ENCODE results near the gene PAN3.
A peak's percentile ranks its signal among the peaks of the same experiment; 100 is the strongest.

Gene PAN3

DNA sequence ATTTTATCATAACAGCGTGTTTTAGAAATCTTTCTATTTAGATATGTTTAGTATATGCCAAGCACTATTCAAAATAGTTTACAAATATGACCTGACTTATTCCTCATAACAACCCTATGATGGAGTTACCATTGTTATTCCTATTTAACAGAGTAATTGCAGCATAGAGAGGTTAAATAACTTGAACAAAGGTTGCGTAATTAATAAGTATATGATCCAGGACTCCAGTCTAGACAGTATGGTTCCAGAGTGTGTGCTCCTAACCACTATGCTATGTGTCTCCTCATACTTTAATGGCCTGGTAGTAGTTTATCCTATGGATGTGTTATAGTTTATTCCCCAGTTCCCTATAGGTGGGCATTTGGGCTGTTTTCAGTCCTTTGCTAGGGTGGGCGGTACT is 145.3 kb downstream of the PAN3 start:
- H3K4me3 ChIP-seq (ENCODE audit: low read depth, low read length) = no peak overlapping the region
- TF ChIP-seq, protein P1, sequence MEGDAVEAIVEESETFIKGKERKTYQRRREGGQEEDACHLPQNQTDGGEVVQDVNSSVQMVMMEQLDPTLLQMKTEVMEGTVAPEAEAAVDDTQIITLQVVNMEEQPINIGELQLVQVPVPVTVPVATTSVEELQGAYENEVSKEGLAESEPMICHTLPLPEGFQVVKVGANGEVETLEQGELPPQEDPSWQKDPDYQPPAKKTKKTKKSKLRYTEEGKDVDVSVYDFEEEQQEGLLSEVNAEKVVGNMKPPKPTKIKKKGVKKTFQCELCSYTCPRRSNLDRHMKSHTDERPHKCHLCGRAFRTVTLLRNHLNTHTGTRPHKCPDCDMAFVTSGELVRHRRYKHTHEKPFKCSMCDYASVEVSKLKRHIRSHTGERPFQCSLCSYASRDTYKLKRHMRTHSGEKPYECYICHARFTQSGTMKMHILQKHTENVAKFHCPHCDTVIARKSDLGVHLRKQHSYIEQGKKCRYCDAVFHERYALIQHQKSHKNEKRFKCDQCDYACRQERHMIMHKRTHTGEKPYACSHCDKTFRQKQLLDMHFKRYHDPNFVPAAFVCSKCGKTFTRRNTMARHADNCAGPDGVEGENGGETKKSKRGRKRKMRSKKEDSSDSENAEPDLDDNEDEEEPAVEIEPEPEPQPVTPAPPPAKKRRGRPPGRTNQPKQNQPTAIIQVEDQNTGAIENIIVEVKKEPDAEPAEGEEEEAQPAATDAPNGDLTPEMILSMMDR (conservative IDR thresholded peaks at IDR 0.05; ENCODE audit: low read depth, low read length) = no peak
- DNase-seq (ENCODE audit: low read depth) = no peak

DNA sequence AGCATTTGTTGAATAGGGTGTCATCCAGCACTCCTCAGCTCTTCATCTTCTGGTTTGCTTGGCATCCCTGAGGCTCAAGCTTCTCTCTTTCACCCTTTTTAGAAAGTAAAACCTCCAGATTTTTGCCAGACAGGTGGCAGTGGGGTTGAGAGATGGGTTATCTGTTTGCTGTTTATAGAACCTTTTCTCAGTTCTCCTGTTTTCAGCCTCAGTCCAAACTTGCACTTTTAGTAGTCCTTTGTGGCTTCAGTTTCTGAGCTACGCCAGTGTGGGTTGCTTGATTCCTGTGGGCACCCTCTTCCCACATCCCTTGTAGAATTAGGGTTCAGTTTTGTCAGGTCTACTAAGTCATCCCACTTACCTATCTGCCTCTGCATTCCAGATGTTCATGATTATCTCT is 147.9 kb downstream of the PAN3 start:
- TF ChIP-seq, protein P1 (conservative IDR thresholded peaks at IDR 0.05; ENCODE audit: low read depth, low read length) = no peak
- H3K4me3 ChIP-seq (ENCODE audit: low read depth, low read length) = no peak overlapping the region
- no peak for DNase-seq (ENCODE audit: low read depth)

DNA sequence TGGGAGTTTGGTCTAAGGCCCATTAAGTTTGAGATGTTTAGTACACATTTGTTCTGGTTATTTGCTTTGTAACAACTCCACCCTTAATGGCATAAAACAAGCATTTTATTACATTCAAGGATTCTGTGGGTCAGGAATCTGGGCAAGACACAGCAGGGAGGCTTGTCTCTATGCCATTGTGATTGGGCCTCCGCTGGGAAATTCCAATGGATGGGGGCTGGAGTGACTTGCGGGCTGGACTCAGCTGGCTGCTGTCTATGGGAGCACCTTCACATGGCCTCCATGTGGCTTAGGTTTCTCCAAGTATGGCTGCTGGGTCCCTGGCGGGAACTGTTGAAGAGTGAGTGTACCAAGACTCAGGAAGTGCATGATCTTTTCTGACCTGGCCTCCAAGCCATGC is 159.0 kb downstream of the PAN3 start:
- TF ChIP-seq, protein P1 (conservative IDR thresholded peaks at IDR 0.05; ENCODE audit: low read depth, low read length) = no peak
- H3K4me3 ChIP-seq (ENCODE audit: low read depth, low read length) = no peak overlapping the region
- DNase-seq (ENCODE audit: low read depth) = peak; percentile 75

DNA sequence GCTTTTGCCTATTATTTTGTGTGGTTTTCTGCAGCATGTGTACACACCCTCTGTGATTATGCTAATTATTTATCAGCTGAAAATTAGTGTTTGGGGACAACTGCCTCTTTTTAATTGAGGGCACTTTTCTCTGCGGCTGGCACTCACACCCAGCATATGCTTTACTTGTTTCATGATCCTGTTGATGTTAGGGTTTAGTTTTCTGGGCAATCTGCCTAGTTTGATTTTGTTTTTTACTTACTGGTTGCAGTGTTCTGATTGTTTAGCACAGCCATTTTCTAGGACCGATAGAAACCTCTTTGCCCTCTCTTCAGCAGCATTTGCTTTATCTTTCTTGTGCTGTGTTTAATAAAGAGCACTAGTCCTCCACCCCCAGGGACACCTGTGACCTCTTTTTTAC is 161.6 kb downstream of the PAN3 start:
- no peak overlapping the region for H3K4me3 ChIP-seq (ENCODE audit: low read depth, low read length)
- DNase-seq (ENCODE audit: low read depth) = no peak
- TF ChIP-seq, protein P1 (conservative IDR thresholded peaks at IDR 0.05; ENCODE audit: low read depth, low read length) = no peak

DNA sequence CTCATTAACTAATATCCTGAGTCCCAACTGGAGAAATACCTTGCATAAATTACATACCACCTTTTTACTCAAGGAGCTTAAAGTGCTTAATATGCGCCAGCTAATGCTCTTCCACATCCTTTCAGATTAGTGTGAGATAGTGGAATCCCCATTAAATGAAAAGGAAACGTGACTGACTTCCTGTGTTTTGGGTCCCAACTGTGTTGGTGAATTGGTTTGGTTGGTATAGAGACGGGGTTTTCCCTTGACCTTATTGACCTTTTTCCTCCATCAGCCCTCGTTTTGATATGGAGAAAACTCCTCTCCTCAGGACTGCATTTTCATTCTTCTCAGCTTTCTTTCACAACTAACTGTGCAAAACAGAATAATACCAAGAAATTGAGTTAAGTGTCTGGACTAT is 163.5 kb downstream of the PAN3 start:
- no peak overlapping the region for H3K4me3 ChIP-seq (ENCODE audit: low read depth, low read length)
- TF ChIP-seq, protein P1 (conservative IDR thresholded peaks at IDR 0.05; ENCODE audit: low read depth, low read length) = no peak
- DNase-seq (ENCODE audit: low read depth) = no peak

DNA sequence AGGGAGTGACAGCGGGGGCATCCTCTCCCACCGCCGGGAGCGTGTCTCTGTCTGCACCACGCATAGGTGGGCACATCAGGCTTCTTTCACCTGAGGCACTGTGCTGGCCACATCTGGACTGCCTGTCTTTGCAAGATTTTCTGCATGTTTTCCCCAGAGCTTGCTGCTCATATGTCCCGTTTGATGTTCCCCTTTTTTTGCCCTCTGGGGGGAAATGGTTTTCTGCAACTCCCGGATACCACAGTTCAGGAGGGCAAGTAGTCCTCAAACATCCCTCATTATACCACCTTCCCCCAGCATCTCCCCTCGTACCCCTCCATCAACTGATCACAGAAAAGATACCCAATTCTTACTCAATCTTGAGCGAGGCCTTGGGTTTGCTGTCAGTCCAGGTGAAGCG is 168.0 kb downstream of the PAN3 start:
- DNase-seq (ENCODE audit: low read depth) = no peak

DNA sequence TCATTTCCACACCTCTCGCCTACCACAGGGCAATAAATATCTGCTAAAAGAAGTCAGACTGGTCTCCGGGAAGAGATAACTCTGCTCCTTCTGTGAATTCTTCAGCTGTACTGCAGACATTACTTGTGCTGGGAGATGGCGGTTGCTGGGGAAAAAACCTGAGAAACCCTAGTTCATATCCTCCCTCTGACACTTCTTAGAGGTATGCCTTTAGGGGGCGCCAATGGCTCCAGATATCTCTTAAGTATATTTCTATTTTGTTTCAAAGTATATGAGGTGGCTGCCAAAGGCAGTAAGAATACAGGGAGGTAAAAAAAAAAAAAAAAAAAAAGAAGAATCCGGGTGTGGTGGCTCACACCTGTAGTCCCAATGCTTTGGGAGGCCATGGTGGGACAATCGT is 175.2 kb downstream of the PAN3 start:
- H3K4me3 ChIP-seq (ENCODE audit: low read depth, low read length) = no peak overlapping the region
- TF ChIP-seq, protein P1 (conservative IDR thresholded peaks at IDR 0.05; ENCODE audit: low read depth, low read length) = peak; percentile 57
- peak; percentile 77 for DNase-seq (ENCODE audit: low read depth)

More for the DNA sequence above, 168.0 kb downstream of the PAN3 start:
- no peak overlapping the region for H3K4me3 ChIP-seq (ENCODE audit: low read depth, low read length)
- TF ChIP-seq, protein P1 (conservative IDR thresholded peaks at IDR 0.05; ENCODE audit: low read depth, low read length) = no peak

Measured in choroid plexus epithelial cell (primary cell).